H1 (cell line): ENCODE results near the gene SLC1A5. TPM values are rescaled to one million over a fixed set of nuclear protein-coding genes. Genes with fewer than 3 reads are reported as not detected.

Experiments used
- CTCF ChIA-PET: fragments of 300-600 bp; sonication (Branson Sonifier 250); formaldehyde crosslinking; loops from one replicate; lab custom pipeline; 2021; ENCODE audit not compliant: partially characterized antibody; lab: Charles Lee
- POLR2A ChIA-PET: fragments of 300-600 bp; sonication (Branson Sonifier 250); formaldehyde crosslinking; loops from one replicate; lab custom pipeline; 2021; ENCODE audit warnings: inconsistent platforms; ENCODE audit not compliant: partially characterized antibody; lab: Charles Lee
- DNase-seq, 2 experiments: peaks; one replicate each; pipeline versions ENCODE4 v3.0.0 to v3.0.0-alpha.2; 2010 to 2022; ENCODE audit warnings: low spot score in 2 of 2, low read depth in 1 of 2, mixed read lengths in 1 of 2
- FAIRE-seq: peaks from 2 replicates; lab custom pipeline; 2011; peaks lifted over from hg19 to GRCh38; lab: Jason Lieb, UNC
- H2AFZ ChIP-seq: 2 replicates; pipeline ENCODE4 v1.8.1; 2012; ENCODE audit warnings: low read length, inconsistent platforms
- H2AK5ac ChIP-seq: 2 replicates; pipeline ENCODE4 v1.6.1; 2013; ENCODE audit warnings: low read depth, low read length
- H2BK120ac ChIP-seq: replicated peaks from 2 replicates; pipeline ENCODE3; 2013; ENCODE audit warnings: low read depth, low read length, inconsistent platforms
- H2BK12ac ChIP-seq: 2 replicates; pipeline ENCODE4 v1.6.1; 2013; ENCODE audit warnings: low read depth, low read length
- H2BK15ac ChIP-seq: 2 replicates; pipeline ENCODE4 v1.6.1; 2013; ENCODE audit warnings: low read length
- H2BK20ac ChIP-seq: 2 replicates; pipeline ENCODE4 v1.6.1; 2013; ENCODE audit warnings: low read length
- H2BK5ac ChIP-seq: 2 replicates; pipeline ENCODE4 v1.6.1; 2013; ENCODE audit warnings: low read depth, low read length
- H3K14ac ChIP-seq: 2 replicates; pipeline ENCODE4 v1.6.1; 2013; ENCODE audit warnings: inconsistent platforms; ENCODE audit not compliant: insufficient read length
- H3K18ac ChIP-seq: 2 replicates; pipeline ENCODE4 v1.6.1; 2013; ENCODE audit warnings: low read length; ENCODE audit errors: extremely low read depth
- H3K23ac ChIP-seq: 2 replicates; pipeline ENCODE4 v1.6.1; 2013; ENCODE audit warnings: inconsistent platforms; ENCODE audit not compliant: insufficient read length
- H3K23me2 ChIP-seq: 2 replicates; pipeline ENCODE4 v1.6.1; 2013; ENCODE audit warnings: low read depth, low read length
- H3K27ac ChIP-seq: 2 replicates; pipeline ENCODE4 v1.6.1; 2011; ENCODE audit warnings: low read depth, low read length, inconsistent platforms
- H3K27me3 ChIP-seq, 4 experiments: replicated peaks in 1 of 4; 1 replicate in 1 of 4; 2 replicates in 3 of 4; pipeline versions ENCODE4 v1.6.1 to v1.8.1; 2011 to 2013; ENCODE audit warnings: low read length in 3 of 4, mild to moderate bottlenecking in 3 of 4, inconsistent platforms in 2 of 4, mixed read lengths in 2 of 4, moderate library complexity in 1 of 4; ENCODE audit not compliant: control insufficient read depth in 3 of 4, insufficient read depth in 3 of 4; ENCODE audit errors: extremely low read depth in 1 of 4
- H3K36me3 ChIP-seq, 4 experiments: 2 replicates each; pipeline versions ENCODE4 v1.6.1 to v1.8.1; 2011 to 2013; ENCODE audit warnings: mild to moderate bottlenecking in 4 of 4, low read length in 3 of 4, moderate library complexity in 2 of 4, control low read depth in 1 of 4, inconsistent platforms in 1 of 4; ENCODE audit not compliant: insufficient read depth in 4 of 4, control insufficient read depth in 2 of 4
- H3K4ac ChIP-seq: replicated peaks from 2 replicates; pipeline ENCODE3; 2013; ENCODE audit warnings: low read length, low read depth, mixed read lengths, inconsistent platforms; ENCODE audit not compliant: insufficient read length
- H3K4me1 ChIP-seq, 4 experiments: replicated peaks in 1 of 4; 1 replicate in 1 of 4; 2 replicates in 3 of 4; pipeline versions ENCODE4 v1.6.1 to v1.8.1; 2011 to 2013; ENCODE audit warnings: low read length in 3 of 4, inconsistent platforms in 2 of 4, mixed read lengths in 1 of 4; ENCODE audit not compliant: insufficient read depth in 4 of 4, control insufficient read depth in 3 of 4
- H3K4me2 ChIP-seq, 2 experiments: 2 replicates each; pipeline versions ENCODE4 v1.6.1 to v1.8.1; 2011 to 2013; ENCODE audit warnings: low read depth in 2 of 2, low read length in 2 of 2, control low read depth in 1 of 2, inconsistent platforms in 1 of 2, mild to moderate bottlenecking in 1 of 2; ENCODE audit not compliant: insufficient read depth in 1 of 2
- H3K4me3 ChIP-seq, 4 experiments: fragments of 200-600, 300-600 bp in 1 of 4; sonication (generic), shearing (Covaris generic), sonication (Bioruptor Twin) in 1 of 4; 2 replicates each; pipeline versions ENCODE4 v1.5.1 to v1.8.1; 2011 to 2016; ENCODE audit warnings: low read length in 4 of 4, low read depth in 3 of 4, control low read depth in 2 of 4, inconsistent platforms in 2 of 4, mild to moderate bottlenecking in 2 of 4, mixed read lengths in 1 of 4, moderate library complexity in 1 of 4; ENCODE audit not compliant: insufficient read depth in 2 of 4; ENCODE audit errors: extremely low read depth in 1 of 4
- H3K56ac ChIP-seq: replicated peaks from 2 replicates; pipeline ENCODE3; 2013; ENCODE audit warnings: low read depth, mild to moderate bottlenecking, mixed read lengths, low read length, inconsistent platforms; ENCODE audit not compliant: insufficient read length
- H3K79me1 ChIP-seq: 2 replicates; pipeline ENCODE4 v1.6.1; 2013; ENCODE audit warnings: low read depth, low read length, control low read depth
- H3K79me2 ChIP-seq, 2 experiments: 2 replicates each; pipeline versions ENCODE4 v1.6.1 to v1.8.1; 2012 to 2013; ENCODE audit warnings: low read length in 2 of 2, mild to moderate bottlenecking in 2 of 2, inconsistent platforms in 1 of 2; ENCODE audit not compliant: insufficient read depth in 2 of 2, control insufficient read depth in 1 of 2
- H3K9ac ChIP-seq, 4 experiments: replicated peaks in 1 of 4; 1 replicate in 1 of 4; 2 replicates in 3 of 4; pipeline versions ENCODE4 v1.6.1 to v1.8.1; 2011 to 2013; ENCODE audit warnings: low read depth in 3 of 4, low read length in 3 of 4, control low read depth in 2 of 4, mild to moderate bottlenecking in 2 of 4, moderate library complexity in 2 of 4, inconsistent platforms in 1 of 4; ENCODE audit errors: extremely low read depth in 1 of 4
- H3K9me3 ChIP-seq, 2 experiments: 2 replicates each; pipeline versions ENCODE4 v1.6.1 to v1.8.1; 2012 to 2013; ENCODE audit warnings: mild to moderate bottlenecking in 2 of 2, moderate library complexity in 2 of 2, control low read depth in 1 of 2, inconsistent platforms in 1 of 2, low read depth in 1 of 2, low read length in 1 of 2, mixed read lengths in 1 of 2; ENCODE audit not compliant: insufficient read depth in 2 of 2
- H4K20me1 ChIP-seq, 2 experiments: replicated peaks in 1 of 2; 2 replicates each; pipeline versions ENCODE3 to v1.8.1; 2011 to 2013; ENCODE audit warnings: inconsistent platforms in 2 of 2, low read length in 2 of 2, mild to moderate bottlenecking in 1 of 2; ENCODE audit not compliant: insufficient read depth in 2 of 2, control insufficient read depth in 1 of 2
- H4K5ac ChIP-seq: 2 replicates; pipeline ENCODE4 v1.6.1; 2013; ENCODE audit warnings: low read length, low read depth, mixed read lengths, inconsistent platforms; ENCODE audit not compliant: insufficient read length
- H4K8ac ChIP-seq: 2 replicates; pipeline ENCODE4 v1.8.0; 2013; ENCODE audit warnings: mild to moderate bottlenecking, moderate library complexity, low read length, inconsistent platforms; ENCODE audit not compliant: insufficient read depth; ENCODE audit errors: extremely low read depth
- H4K91ac ChIP-seq: replicated peaks from 2 replicates; pipeline ENCODE3; 2013; ENCODE audit warnings: low read length, mixed read lengths, inconsistent platforms; ENCODE audit not compliant: insufficient read length
- SP1 ChIP-seq: IDR thresholded peaks from 2 replicates; pipeline ENCODE4 v1.6.1; 2011; ENCODE audit warnings: low read depth, low read length
- WGBS, 2 experiments: shearing (Covaris generic) in 1 of 2; methylation state at CpG; one replicate each; pipeline versions ENCODE4 v1.1.6 to v1.1.7; 2013 to 2015; ENCODE audit warnings: low lambda C conversion rate in 2 of 2, mixed read lengths in 2 of 2, inconsistent platforms in 1 of 2, low coverage in 1 of 2, missing lambda C conversion rate in 1 of 2; ENCODE audit not compliant: insufficient replicate concordance in 2 of 2, insufficient coverage in 1 of 2, insufficient read length in 1 of 2; ENCODE audit errors: extremely low coverage in 1 of 2, missing lambda C conversion rate in 1 of 2; 5-methylcytosine and 5-hydroxymethylcytosine counted together
- polyA plus RNA-seq, 7 experiments: library from polyadenylated mRNA; depleted of rRNA in 3 of 7; stranded (reverse) in 5 of 7; unstranded in 2 of 7; fragments of >200 nt in 5 of 7; fragments of 200-250 nt in 2 of 7; gene quantifications; 1 replicate in 5 of 7; 2 replicates in 1 of 7; 4 replicates in 1 of 7; pipeline versions ENCODE4 v1.2.1 to v1.2.3, GENCODE V29; 2011 to 2013; ENCODE audit warnings: missing spikeins in 2 of 7, mixed read lengths in 2 of 7
- total RNA-seq: library from RNA; stranded (reverse); fragmentation: NEBNext Ultra II Directional; extraction: Animal tissue kit (Norgen Biotek cat#: 25700); gene quantifications from 2 replicates; pipeline ENCODE4 v1.2.1, GENCODE V29; 2021

The SLC1A5 gene
- total and polyA plus RNA-seq, 2 of the 8 experiments (the other 6 are each of a cell fraction or from before 2014, with no cell fraction given) = 291 to 351 TPM

GRCh38 chr19:46755077-46755852 lies 33.1 kb downstream of the SLC1A5 start:
- Histone ChIP-seq H2BK12ac (no peak overlapping the region), H4K20me1 (peaks cover 6 to 13% of the 10 kb centered on the region in 2 experiments), H3K9me3 (no peaks in the 10 kb centered on the region; a peak in 1 of 4 replicates), H4K8ac (no peak overlapping the region), H3K9ac (no peak overlapping the region), H3K4me1 (peaks cover 0 to 5% (median 0%) of the 10 kb centered on the region in 4 experiments; a peak in 4 of 7 replicates), H2BK5ac (no peak overlapping the region), H3K27me3 (no peaks in the 10 kb centered on the region), H3K79me2 (no peaks in the 10 kb centered on the region), H3K79me1 (no peaks in the 10 kb centered on the region), H2BK20ac (no peak overlapping the region), H2BK120ac (no peak overlapping the region), H3K18ac (no peak overlapping the region), H2BK15ac (no peak overlapping the region), H3K56ac (no peak overlapping the region), H3K4me2 (no peak overlapping the region), H3K23ac (no peak overlapping the region), H2AK5ac (no peak overlapping the region), H3K27ac (no peak overlapping the region), H3K4ac (no peak overlapping the region), H4K91ac (no peak overlapping the region), H3K23me2 (no peaks in the 10 kb centered on the region), H2AFZ (no peak overlapping the region), H3K36me3 (peaks cover 0 to 20% (median 7%) of the 10 kb centered on the region in 4 experiments; a peak in 5 of 8 replicates), H4K5ac (no peak overlapping the region), H3K4me3 (no peak overlapping the region), H3K14ac (no peak overlapping the region)
- POLR2A ChIA-PET = interaction anchor here (0.6 to 3.6 kb wide), 8 partner anchors 10 to 94 kb away, joined by 3 to 16 read pairs (median 4); partner anchors contain the start of gene SLC1A5
- TF ChIP-seq SP1 = no peak
- CTCF ChIA-PET = interaction anchor here (0.6 to 12.2 kb wide), 15 partner anchors 11 to 377 kb away, joined by 3 to 176 read pairs (median 6); partner anchors contain the start of gene FKRP
- FAIRE-seq (no peak), DNase-seq (no peak)
- 91% methylated on average over 38 of the region's 39 CpGs; no CpG with 5 or more reads in 1 of the 2 experiments for WGBS, 2 experiments
